OCI-LY7 (cell line): ENCODE measurements around the gene HIRIP3. TPM values are rescaled to one million over a fixed set of nuclear protein-coding genes. Genes with fewer than 3 reads are reported as not detected.

ENCODE experiments used
- BruUV-seq: library from RNA; stranded (reverse); fragments of 400-500 nt; replicated peaks from 2 replicates; lab custom pipeline; 2021; lab: Mats Ljungman, UMichigan
- CTCF ChIA-PET: fragments of 300-600 bp; sonication (Branson Sonifier 250); formaldehyde crosslinking; loops from one replicate; lab custom pipeline; 2022; ENCODE audit warnings: antibody characterized with exemption; ENCODE audit not compliant: unreplicated experiment; lab: Charles Lee
- POLR2A ChIA-PET: fragments of 300-600 bp; sonication (Branson Sonifier 250); formaldehyde crosslinking; loops from one replicate; lab custom pipeline; 2022; ENCODE audit warnings: antibody characterized with exemption; lab: Charles Lee
- DNase-seq: peaks from one replicate; pipeline ENCODE4 v3.0.0-alpha.2; 2015; ENCODE audit warnings: low spot score
- H2AFZ ChIP-seq: fragments of 200-600 bp; sonication (generic), shearing (Covaris generic); 2 replicates; pipeline ENCODE4 v1.6.1; 2014; ENCODE audit warnings: mild to moderate bottlenecking, antibody characterized with exemption, low read length, moderate library complexity
- H3K27ac ChIP-seq: fragments of 200-600 bp; sonication (generic); 2 replicates; pipeline ENCODE4 v1.5.1; 2014; ENCODE audit warnings: mixed run types, low read depth, mild to moderate bottlenecking, moderate library complexity, low read length, inconsistent platforms; ENCODE audit not compliant: poor library complexity, severe bottlenecking
- H3K36me3 ChIP-seq: fragments of 200-600 bp; sonication (generic); 2 replicates; pipeline ENCODE4 v1.6.1; 2014; ENCODE audit warnings: mild to moderate bottlenecking, antibody characterized with exemption, low read length, moderate library complexity, mixed read lengths; ENCODE audit not compliant: insufficient read depth
- H3K4me1 ChIP-seq: fragments of 200-600 bp; sonication (generic); 2 replicates; pipeline ENCODE4 v1.5.1; 2014; ENCODE audit warnings: mild to moderate bottlenecking, low read length; ENCODE audit not compliant: insufficient read depth, poor library complexity, severe bottlenecking
- H3K4me2 ChIP-seq: fragments of 200-600 bp; sonication (generic); 2 replicates; pipeline ENCODE4 v1.6.1; 2014; ENCODE audit warnings: mild to moderate bottlenecking, low read length
- H3K4me3 ChIP-seq: fragments of 200-600 bp; sonication (generic); 2 replicates; pipeline ENCODE4 v1.5.1; 2014; ENCODE audit warnings: mild to moderate bottlenecking, low read depth, low read length; ENCODE audit not compliant: poor library complexity, severe bottlenecking
- H3K79me2 ChIP-seq: fragments of 200-600 bp; sonication (generic); 2 replicates; pipeline ENCODE4 v1.6.1; 2016; ENCODE audit warnings: low read depth, mild to moderate bottlenecking, low read length, moderate library complexity, mixed read lengths; ENCODE audit not compliant: insufficient read depth
- H3K9me2 ChIP-seq: fragments of 200-600 bp; sonication (generic); 2 replicates; pipeline ENCODE4 v1.6.1; 2016; ENCODE audit warnings: mild to moderate bottlenecking, low read length, mixed read lengths; ENCODE audit not compliant: insufficient read depth
- H3K9me3 ChIP-seq: fragments of 200-600 bp; sonication (generic); 2 replicates; pipeline ENCODE4 v1.6.1; 2014; ENCODE audit warnings: mild to moderate bottlenecking, mixed run types, low read length, mixed read lengths
- H4K20me1 ChIP-seq: fragments of 200-600 bp; sonication (generic); 2 replicates; pipeline ENCODE4 v1.6.1; 2014; ENCODE audit warnings: mild to moderate bottlenecking, antibody characterized with exemption, low read length, moderate library complexity, mixed read lengths; ENCODE audit not compliant: insufficient read depth
- EZH2phosphoT487 ChIP-seq: fragments of 200-600 bp; sonication (generic); IDR thresholded peaks from 2 replicates; pipeline ENCODE4 v1.6.1; 2018; ENCODE audit warnings: low read depth, borderline replicate concordance, mild to moderate bottlenecking, mixed run types, antibody characterized with exemption, low read length, moderate library complexity, mixed read lengths
- intact Hi-C: fragments of 100-400 bp; cut with micrococcal nuclease; formaldehyde crosslinking; loops from one replicate; pipeline ENCODE4 v1.10.0; 2022; ENCODE audit not compliant: unreplicated experiment
- total RNA-seq, 2 experiments: library from RNA; depleted of rRNA in 1 of 2; stranded (reverse); fragments of >200 nt in 1 of 2; shearing (Covaris generic) in 1 of 2; gene quantifications; 2 replicates each; pipeline ENCODE4 v1.2.3, GENCODE V29; 2014 to 2022
- TF ChIP-seq, protein P1 (sequence below): fragments of 200-600 bp; sonication (generic); conservative IDR thresholded peaks from 2 replicates; pipeline ENCODE4 v1.5.1; 2014; ENCODE audit warnings: mild to moderate bottlenecking, antibody characterized with exemption, low read length, moderate library complexity, mixed read lengths

HIRIP3 gene
- total RNA-seq, 2 experiments from 2014 or later: 43.2 to 60.4 TPM

- BruUV-seq: no TSS peak
- DNase-seq: no peak
- Histone ChIP-seq H3K36me3 (no peaks in the 10 kb centered on the region), H3K9me2 (no peaks in the 10 kb centered on the region), H4K20me1 (no peaks in the 10 kb centered on the region), H3K4me3 (no peak overlapping the region), H3K4me1 (peaks cover 2% of the 10 kb centered on the region), H3K79me2 (no peaks in the 10 kb centered on the region), H3K4me2 (no peak overlapping the region), H2AFZ (no peak overlapping the region), H3K27ac (no peak overlapping the region), H3K9me3 (no peaks in the 10 kb centered on the region)
- TF ChIP-seq EZH2phosphoT487: no peak
- TF ChIP-seq, protein P1, sequence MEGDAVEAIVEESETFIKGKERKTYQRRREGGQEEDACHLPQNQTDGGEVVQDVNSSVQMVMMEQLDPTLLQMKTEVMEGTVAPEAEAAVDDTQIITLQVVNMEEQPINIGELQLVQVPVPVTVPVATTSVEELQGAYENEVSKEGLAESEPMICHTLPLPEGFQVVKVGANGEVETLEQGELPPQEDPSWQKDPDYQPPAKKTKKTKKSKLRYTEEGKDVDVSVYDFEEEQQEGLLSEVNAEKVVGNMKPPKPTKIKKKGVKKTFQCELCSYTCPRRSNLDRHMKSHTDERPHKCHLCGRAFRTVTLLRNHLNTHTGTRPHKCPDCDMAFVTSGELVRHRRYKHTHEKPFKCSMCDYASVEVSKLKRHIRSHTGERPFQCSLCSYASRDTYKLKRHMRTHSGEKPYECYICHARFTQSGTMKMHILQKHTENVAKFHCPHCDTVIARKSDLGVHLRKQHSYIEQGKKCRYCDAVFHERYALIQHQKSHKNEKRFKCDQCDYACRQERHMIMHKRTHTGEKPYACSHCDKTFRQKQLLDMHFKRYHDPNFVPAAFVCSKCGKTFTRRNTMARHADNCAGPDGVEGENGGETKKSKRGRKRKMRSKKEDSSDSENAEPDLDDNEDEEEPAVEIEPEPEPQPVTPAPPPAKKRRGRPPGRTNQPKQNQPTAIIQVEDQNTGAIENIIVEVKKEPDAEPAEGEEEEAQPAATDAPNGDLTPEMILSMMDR: no peak
- ChIA-PET CTCF (interaction anchor here (1.1 kb wide), 1 partner anchor 20 kb away, joined by 15 read pairs; no protein-coding TSS in a partner anchor), POLR2A (interaction anchor here (0.6 to 0.7 kb wide), 2 partner anchors 320 to 1136 kb away, joined by 3 to 5 read pairs; no protein-coding TSS in a partner anchor)
- intact Hi-C loops: no loop called here
These were observed 16.5 kb upstream of the HIRIP3 start for GRCh38 chr16:30011714-30012504.

- Histone ChIP-seq H3K36me3 (peaks cover 4% of the 10 kb centered on the region; the same call in 1 of the 2 replicates), H3K4me2 (peak within 1 kb of the TSS; percentile 52), H3K9me2 (no peaks in the 10 kb centered on the region), H3K79me2 (no peaks in the 10 kb centered on the region), H3K4me1 (peaks cover 2% of the 10 kb centered on the region), H3K9me3 (no peaks in the 10 kb centered on the region), H3K4me3 (peak within 1 kb of the TSS; percentile 36), H4K20me1 (no peaks in the 10 kb centered on the region), H3K27ac (no peak within 1 kb of the TSS), H2AFZ (no peak within 1 kb of the TSS)
- DNase-seq: no peak
- ChIA-PET POLR2A (no interaction called here), CTCF (interaction anchor here (1.1 kb wide), 1 partner anchor 21 kb away, joined by 15 read pairs; no protein-coding TSS in a partner anchor)
- no peak for TF ChIP-seq EZH2phosphoT487
- TF ChIP-seq, protein P1: no peak
- BruUV-seq: no TSS peak
- intact Hi-C loops: no loop called here
These were observed 15.7 kb upstream of the HIRIP3 start, which contains the start of gene DOC2A for GRCh38 chr16:30010844-30011713. Gene DOC2A, minus strand, starts transcription at chr16:30011027. Its CDS starts 805 bp downstream, at chr16:30010222.
